Measurements from ENCODE around the gene TAS2R10. TPM values are rescaled to one million over a fixed set of nuclear protein-coding genes. Genes with fewer than 3 reads are reported as not detected.

Gene TAS2R10
- total RNA-seq (1 to 10 TPM; 1.4 to 1.8 TPM), polyA plus RNA-seq (not detected)
- long read RNA-seq, donor 1: 0 reads
- long read RNA-seq, donor 2: 0 reads

- H3K4me1 ChIP-seq (ENCODE audit: control insufficient read depth in 1 of 2, insufficient read depth in 2 of 2, low read length in 2 of 2): no peaks in the 10 kb centered on the region
- intact Hi-C loops (cut with DNase I): no loop called here
- 84 to 85% methylated on average over 3 of the region's 3 CpGs for WGBS, 2 donors
- no peak within 1 kb of the TSS for H3K27ac ChIP-seq (ENCODE audit: low read depth in 1 of 2, low read length in 2 of 2)
- no peaks in the 10 kb centered on the region for H3K27me3 ChIP-seq (ENCODE audit: control insufficient read depth in 1 of 2, insufficient read depth in 2 of 2, low read length in 1 of 2)
- DNase-seq (no peak), ATAC-seq (ENCODE audit: low FRiP score) (no peak)
- H3K9me3 ChIP-seq (ENCODE audit: control insufficient read depth, low read length): no peaks in the 10 kb centered on the region
- no peak within 1 kb of the TSS for H3K4me3 ChIP-seq (ENCODE audit: low read length in 2 of 2)
- H3K36me3 ChIP-seq (ENCODE audit: control insufficient read depth in 1 of 2, insufficient read depth in 2 of 2, low read length in 1 of 2): no peaks in the 10 kb centered on the region
Measured at GRCh38 chr12:10826258-10826657, at the start of gene TAS2R10. Gene TAS2R10 (minus strand): TSS chr12:10826358. CDS start chr12:10826269, 89 bp downstream.

- intact Hi-C loops (cut with DNase I): no loop called here
- DNase-seq (no peak), ATAC-seq (ENCODE audit: low FRiP score) (no peak)
- Histone ChIP-seq H3K36me3 (ENCODE audit: control insufficient read depth in 1 of 2, insufficient read depth in 2 of 2, low read length in 1 of 2) (peaks cover 4 to 5% of the 10 kb centered on the region in 2 donors), H3K4me1 (ENCODE audit: control insufficient read depth in 1 of 2, insufficient read depth in 2 of 2, low read length in 2 of 2) (no peaks in the 10 kb centered on the region), H3K27ac (ENCODE audit: low read depth in 1 of 2, low read length in 2 of 2) (no peak overlapping the region), H3K27me3 (ENCODE audit: control insufficient read depth in 1 of 2, insufficient read depth in 2 of 2, low read length in 1 of 2) (no peaks in the 10 kb centered on the region), H3K9me3 (ENCODE audit: control insufficient read depth, low read length) (no peaks in the 10 kb centered on the region), H3K4me3 (ENCODE audit: low read length in 2 of 2) (no peak overlapping the region)
- 15% methylated on average over 2 of the region's 2 CpGs for WGBS, 2 donors
Measured at GRCh38 chr12:10873378-10873777, 47.2 kb upstream of the TAS2R10 start.

- Histone ChIP-seq H3K4me3 (ENCODE audit: low read length in 2 of 2) (no peak overlapping the region), H3K36me3 (ENCODE audit: control insufficient read depth in 1 of 2, insufficient read depth in 2 of 2, low read length in 1 of 2) (peaks cover 0 to 2% of the 10 kb centered on the region in 2 donors), H3K4me1 (ENCODE audit: control insufficient read depth in 1 of 2, insufficient read depth in 2 of 2, low read length in 2 of 2) (no peaks in the 10 kb centered on the region), H3K9me3 (ENCODE audit: control insufficient read depth, low read length) (no peaks in the 10 kb centered on the region), H3K27ac (ENCODE audit: low read depth in 1 of 2, low read length in 2 of 2) (no peak overlapping the region), H3K27me3 (ENCODE audit: control insufficient read depth in 1 of 2, insufficient read depth in 2 of 2, low read length in 1 of 2) (no peaks in the 10 kb centered on the region)
- no peak for ATAC-seq (ENCODE audit: low FRiP score)
- DNase-seq: no peak
- 64% methylated on average over 2 of the region's 2 CpGs for WGBS, 2 donors
- intact Hi-C loops (cut with DNase I): no loop called here
Measured at GRCh38 chr12:10867381-10867780, 41.2 kb upstream of the TAS2R10 start.

- no peak for DNase-seq
- intact Hi-C loops (cut with DNase I): no loop called here
- H3K4me3 ChIP-seq (ENCODE audit: low read length in 2 of 2): no peak overlapping the region
- ATAC-seq (ENCODE audit: low FRiP score): no peak
- 80 to 88% methylated on average over 2 of the region's 2 CpGs for WGBS, 2 donors
- peaks cover 0 to 2% of the 10 kb centered on the region in 2 donors for H3K36me3 ChIP-seq (ENCODE audit: control insufficient read depth in 1 of 2, insufficient read depth in 2 of 2, low read length in 1 of 2)
- H3K27ac ChIP-seq (ENCODE audit: low read depth in 1 of 2, low read length in 2 of 2): no peak overlapping the region
- peaks cover 2% of the 10 kb centered on the region for H3K9me3 ChIP-seq (ENCODE audit: control insufficient read depth, low read length)
- no peaks in the 10 kb centered on the region for H3K4me1 ChIP-seq (ENCODE audit: control insufficient read depth in 1 of 2, insufficient read depth in 2 of 2, low read length in 2 of 2)
- no peaks in the 10 kb centered on the region for H3K27me3 ChIP-seq (ENCODE audit: control insufficient read depth in 1 of 2, insufficient read depth in 2 of 2, low read length in 1 of 2)
Measured at GRCh38 chr12:10863512-10864218, 37.5 kb upstream of the TAS2R10 start.

GRCh38 chr12:10861366-10861765 is 35.2 kb upstream of the TAS2R10 start:
- peaks cover 5% of the 10 kb centered on the region for H3K9me3 ChIP-seq (ENCODE audit: control insufficient read depth, low read length)
- 55 to 59% methylated on average over 2 of the region's 2 CpGs for WGBS, 2 donors
- DNase-seq (no peak), ATAC-seq (ENCODE audit: low FRiP score) (no peak)
- H3K4me3 ChIP-seq (ENCODE audit: low read length in 2 of 2): no peak overlapping the region
- no peak overlapping the region for H3K27ac ChIP-seq (ENCODE audit: low read depth in 1 of 2, low read length in 2 of 2)
- no peaks in the 10 kb centered on the region for H3K4me1 ChIP-seq (ENCODE audit: control insufficient read depth in 1 of 2, insufficient read depth in 2 of 2, low read length in 2 of 2)
- intact Hi-C loops (cut with DNase I): no loop called here
- no peaks in the 10 kb centered on the region for H3K27me3 ChIP-seq (ENCODE audit: control insufficient read depth in 1 of 2, insufficient read depth in 2 of 2, low read length in 1 of 2)
- H3K36me3 ChIP-seq (ENCODE audit: control insufficient read depth in 1 of 2, insufficient read depth in 2 of 2, low read length in 1 of 2): peaks cover 0 to 1% of the 10 kb centered on the region in 2 donors

DNA sequence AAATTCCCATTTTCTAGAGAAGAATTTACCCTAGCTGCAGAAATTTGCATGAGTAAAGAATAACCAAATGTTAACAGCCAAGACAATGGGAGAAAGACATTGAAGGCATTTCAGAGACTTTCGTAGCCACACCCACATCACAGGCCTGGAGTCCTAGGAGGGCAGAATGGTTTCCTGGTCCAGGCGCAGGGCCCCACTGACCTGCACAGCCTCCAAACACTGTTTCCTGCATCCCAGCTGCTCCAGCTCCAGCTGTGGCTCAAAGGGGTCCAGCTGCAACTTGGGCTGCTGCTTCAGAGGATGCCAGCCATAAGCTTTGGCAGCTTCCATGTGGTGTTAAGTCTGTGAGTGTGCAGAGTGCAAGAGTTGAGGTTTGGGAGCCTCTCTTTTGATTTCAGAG is 29.6 kb upstream of the TAS2R10 start:
- no peak overlapping the region for H3K27ac ChIP-seq (ENCODE audit: low read depth in 1 of 2, low read length in 2 of 2)
- no peak for DNase-seq
- H3K36me3 ChIP-seq (ENCODE audit: control insufficient read depth in 1 of 2, insufficient read depth in 2 of 2, low read length in 1 of 2): peaks cover 0 to 1% of the 10 kb centered on the region in 2 donors
- WGBS, 2 donors: 99 to 100% methylated on average over 2 of the region's 2 CpGs
- H3K9me3 ChIP-seq (ENCODE audit: control insufficient read depth, low read length): peaks cover 6% of the 10 kb centered on the region
- no peaks in the 10 kb centered on the region for H3K4me1 ChIP-seq (ENCODE audit: control insufficient read depth in 1 of 2, insufficient read depth in 2 of 2, low read length in 2 of 2)
- no peak overlapping the region for H3K4me3 ChIP-seq (ENCODE audit: low read length in 2 of 2)
- ATAC-seq (ENCODE audit: low FRiP score): no peak
- intact Hi-C loops (cut with DNase I): no loop called here
- H3K27me3 ChIP-seq (ENCODE audit: control insufficient read depth in 1 of 2, insufficient read depth in 2 of 2, low read length in 1 of 2): no peaks in the 10 kb centered on the region

- H3K4me3 ChIP-seq (ENCODE audit: low read length in 2 of 2): no peak overlapping the region
- no peaks in the 10 kb centered on the region for H3K27me3 ChIP-seq (ENCODE audit: control insufficient read depth in 1 of 2, insufficient read depth in 2 of 2, low read length in 1 of 2)
- H3K4me1 ChIP-seq (ENCODE audit: control insufficient read depth in 1 of 2, insufficient read depth in 2 of 2, low read length in 2 of 2): no peaks in the 10 kb centered on the region
- H3K9me3 ChIP-seq (ENCODE audit: control insufficient read depth, low read length): peaks cover 6% of the 10 kb centered on the region
- H3K27ac ChIP-seq (ENCODE audit: low read depth in 1 of 2, low read length in 2 of 2): no peak overlapping the region
- peaks cover 0 to 1% of the 10 kb centered on the region in 2 donors for H3K36me3 ChIP-seq (ENCODE audit: control insufficient read depth in 1 of 2, insufficient read depth in 2 of 2, low read length in 1 of 2)
- intact Hi-C loops (cut with DNase I): no loop called here
- ATAC-seq (ENCODE audit: low FRiP score) (no peak), DNase-seq (no peak)
- WGBS, 2 donors: 86 to 89% methylated on average over 2 of the region's 2 CpGs
Measured at GRCh38 chr12:10853776-10854175, 27.6 kb upstream of the TAS2R10 start.

DNA sequence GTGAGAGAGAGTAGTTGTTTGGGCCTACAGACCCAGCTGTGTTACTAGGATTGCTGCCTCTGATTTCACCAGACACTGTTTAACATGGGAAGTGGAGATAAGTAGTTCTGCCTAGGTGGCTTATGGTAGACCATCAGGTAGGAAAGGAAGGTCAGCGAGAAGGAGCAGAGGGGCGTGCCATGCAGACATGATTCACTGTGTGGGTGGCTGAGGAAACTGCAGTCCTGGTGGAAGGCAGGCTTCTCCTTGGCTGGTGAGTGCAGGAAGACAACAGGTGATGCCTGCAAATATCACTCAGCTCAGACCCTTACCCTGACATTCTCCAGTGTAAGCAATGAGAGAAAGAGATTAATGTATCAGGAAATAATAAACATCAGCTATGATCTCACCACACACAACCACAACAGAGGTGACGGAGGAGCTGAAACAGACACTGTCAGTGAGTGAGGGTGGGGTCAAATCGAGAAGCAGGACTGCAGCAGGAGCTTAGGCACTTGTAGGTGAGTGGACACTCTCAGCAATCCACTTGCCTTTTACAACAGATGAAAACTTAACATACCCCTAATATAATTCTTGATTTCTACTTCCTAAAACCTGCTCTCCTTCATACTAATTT is 25.2 kb upstream of the TAS2R10 start:
- peaks cover 4% of the 10 kb centered on the region for H3K9me3 ChIP-seq (ENCODE audit: control insufficient read depth, low read length)
- DNase-seq: no peak

DNA sequence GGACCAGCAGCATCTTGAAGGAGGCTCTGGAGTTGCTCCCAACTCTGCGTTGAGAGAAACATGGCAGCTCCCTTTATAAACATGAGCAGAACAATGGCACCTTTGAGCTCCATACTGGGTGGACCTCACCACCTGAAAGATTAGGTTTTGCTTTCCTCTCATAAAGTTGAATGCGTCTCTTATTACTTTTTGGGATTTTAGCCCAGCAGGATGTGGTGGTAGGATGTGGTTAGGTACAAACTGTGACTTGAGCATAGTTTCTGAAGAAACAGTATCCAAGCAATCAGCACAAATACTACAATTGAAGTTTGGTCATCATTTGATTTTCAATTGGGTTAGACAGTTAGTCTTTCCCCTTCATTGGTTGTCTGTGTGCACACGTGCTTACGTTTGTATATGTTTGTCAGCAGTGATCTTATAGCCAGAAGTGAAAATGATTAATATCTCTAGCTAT is 23.3 kb upstream of the TAS2R10 start, which contains the start of gene PRR4:
Gene PRR4 (minus strand): TSS at position 51 of the 454 bp plus-strand sequence. CDS start 38 bp downstream, at position 13.
- Histone ChIP-seq H3K27me3 (ENCODE audit: control insufficient read depth in 1 of 2, insufficient read depth in 2 of 2, low read length in 1 of 2) (no peaks in the 10 kb centered on the region), H3K27ac (ENCODE audit: low read depth in 1 of 2, low read length in 2 of 2) (no peak within 1 kb of the TSS), H3K36me3 (ENCODE audit: control insufficient read depth in 1 of 2, insufficient read depth in 2 of 2, low read length in 1 of 2) (peaks cover 0 to 3% of the 10 kb centered on the region in 2 donors), H3K9me3 (ENCODE audit: control insufficient read depth, low read length) (no peaks in the 10 kb centered on the region), H3K4me1 (ENCODE audit: control insufficient read depth in 1 of 2, insufficient read depth in 2 of 2, low read length in 2 of 2) (no peaks in the 10 kb centered on the region), H3K4me3 (ENCODE audit: low read length in 2 of 2) (no peak within 1 kb of the TSS)
- ATAC-seq (ENCODE audit: low FRiP score): no peak
- DNase-seq: no peak
- 91 to 94% methylated on average over 4 of the region's 4 CpGs for WGBS, 2 donors
- intact Hi-C loops (cut with DNase I): no loop called here

More for the DNA sequence above, 25.2 kb upstream of the TAS2R10 start:
- intact Hi-C loops (cut with DNase I): no loop called here
- Histone ChIP-seq H3K27ac (ENCODE audit: low read depth in 1 of 2, low read length in 2 of 2) (no peak overlapping the region), H3K4me3 (ENCODE audit: low read length in 2 of 2) (no peak overlapping the region), H3K27me3 (ENCODE audit: control insufficient read depth in 1 of 2, insufficient read depth in 2 of 2, low read length in 1 of 2) (no peaks in the 10 kb centered on the region), H3K36me3 (ENCODE audit: control insufficient read depth in 1 of 2, insufficient read depth in 2 of 2, low read length in 1 of 2) (peaks cover 0 to 3% of the 10 kb centered on the region in 2 donors), H3K4me1 (ENCODE audit: control insufficient read depth in 1 of 2, insufficient read depth in 2 of 2, low read length in 2 of 2) (no peaks in the 10 kb centered on the region)
- no peak for ATAC-seq (ENCODE audit: low FRiP score)
- 92 to 95% methylated on average over 4 of the region's 4 CpGs for WGBS, 2 donors
